K562 (cell line): ENCODE measurements around the gene USH1G. TPM values are rescaled to one million over a fixed set of nuclear protein-coding genes. Genes with fewer than 3 reads are reported as not detected.

Experiments used
- FOS ChIP-seq: IDR thresholded peaks from 3 replicates; pipeline ENCODE4 v1.6.1; 2011; ENCODE audit not compliant: insufficient read length; ENCODE audit errors: extremely low read depth
- HNRNPL ChIP-seq: fragments of 200-400 bp; formaldehyde crosslinking; IDR thresholded peaks from 2 replicates; pipeline ENCODE4 v1.6.1; 2017; ENCODE audit warnings: low read depth, mild to moderate bottlenecking, low read length
- RBFOX2 ChIP-seq: fragments of 200-400 bp; formaldehyde crosslinking; IDR thresholded peaks from 2 replicates; pipeline ENCODE4 v1.6.1; 2017; ENCODE audit warnings: low read depth, mild to moderate bottlenecking, low read length, moderate library complexity
- ZNF551 ChIP-seq: fragments of 250-450 bp; sonication (Bioruptor Pico); IDR thresholded peaks from 2 replicates; pipeline ENCODE4 v1.5.0; 2021; ENCODE audit warnings: mild to moderate bottlenecking, moderate library complexity
- polyA plus RNA-seq, 8 experiments: library from polyadenylated mRNA; depleted of rRNA in 4 of 8; stranded (reverse) in 5 of 8; unstranded in 3 of 8; fragments of >200 nt; fragmentation: Nextera tagmentation in 2 of 8; fragmentation: Illumina TruSeq in 1 of 8; extraction: Ambion mirVana in 2 of 8; extraction: Trizol in 1 of 8; gene quantifications; 2 replicates each; pipeline versions ENCODE4 v1.2.1 to v1.2.3, GENCODE V29; 2011 to 2014; ENCODE audit warnings: inconsistent platforms in 1 of 8, missing spikeins in 1 of 8
- total RNA-seq, 7 experiments: library from RNA; depleted of rRNA in 6 of 7; stranded (reverse); fragments of >200 nt in 6 of 7; fragmentation: Illumina TruSeq in 2 of 7; extraction: Trizol in 2 of 7; gene quantifications; 2 replicates each; pipeline versions ENCODE4 v1.2.1 to v1.2.3, GENCODE V29; 2011 to 2021; ENCODE audit warnings: low replicate concordance in 1 of 7
- TF ChIP-seq, protein P1 (sequence below): fragments of 450-650 bp; IDR thresholded peaks from 2 replicates; pipeline ENCODE4 v1.7.0; 2016; ENCODE audit warnings: borderline replicate concordance
- TF ChIP-seq, protein P2 (sequence below), 2 experiments: IDR thresholded peaks; 2 replicates each; pipeline ENCODE4 v1.6.1; 2011; ENCODE audit warnings: borderline replicate concordance in 1 of 2, control low read depth in 1 of 2, low read depth in 1 of 2, low read length in 1 of 2, mild to moderate bottlenecking in 1 of 2, mixed read lengths in 1 of 2, moderate library complexity in 1 of 2; ENCODE audit not compliant: insufficient read depth in 1 of 2, insufficient read length in 1 of 2, poor library complexity in 1 of 2, severe bottlenecking in 1 of 2; ENCODE audit errors: extremely low read depth in 1 of 2
- TF ChIP-seq, protein P3 (sequence below), 2 experiments: fragments of 450-650 bp; formaldehyde crosslinking in 1 of 2; IDR thresholded peaks; 2 replicates each; pipeline versions ENCODE4 v1.4.0 to v1.6.1; 2014 to 2020; ENCODE audit warnings: mild to moderate bottlenecking in 2 of 2, borderline replicate concordance in 1 of 2, low read depth in 1 of 2

USH1G gene
- total and polyA plus RNA-seq, 9 of the 15 experiments (the other 6 are each of a cell fraction or from before 2014, with no cell fraction given), result 0.22 to 1.00 (median 0.64) TPM; not detected in 2

DNA sequence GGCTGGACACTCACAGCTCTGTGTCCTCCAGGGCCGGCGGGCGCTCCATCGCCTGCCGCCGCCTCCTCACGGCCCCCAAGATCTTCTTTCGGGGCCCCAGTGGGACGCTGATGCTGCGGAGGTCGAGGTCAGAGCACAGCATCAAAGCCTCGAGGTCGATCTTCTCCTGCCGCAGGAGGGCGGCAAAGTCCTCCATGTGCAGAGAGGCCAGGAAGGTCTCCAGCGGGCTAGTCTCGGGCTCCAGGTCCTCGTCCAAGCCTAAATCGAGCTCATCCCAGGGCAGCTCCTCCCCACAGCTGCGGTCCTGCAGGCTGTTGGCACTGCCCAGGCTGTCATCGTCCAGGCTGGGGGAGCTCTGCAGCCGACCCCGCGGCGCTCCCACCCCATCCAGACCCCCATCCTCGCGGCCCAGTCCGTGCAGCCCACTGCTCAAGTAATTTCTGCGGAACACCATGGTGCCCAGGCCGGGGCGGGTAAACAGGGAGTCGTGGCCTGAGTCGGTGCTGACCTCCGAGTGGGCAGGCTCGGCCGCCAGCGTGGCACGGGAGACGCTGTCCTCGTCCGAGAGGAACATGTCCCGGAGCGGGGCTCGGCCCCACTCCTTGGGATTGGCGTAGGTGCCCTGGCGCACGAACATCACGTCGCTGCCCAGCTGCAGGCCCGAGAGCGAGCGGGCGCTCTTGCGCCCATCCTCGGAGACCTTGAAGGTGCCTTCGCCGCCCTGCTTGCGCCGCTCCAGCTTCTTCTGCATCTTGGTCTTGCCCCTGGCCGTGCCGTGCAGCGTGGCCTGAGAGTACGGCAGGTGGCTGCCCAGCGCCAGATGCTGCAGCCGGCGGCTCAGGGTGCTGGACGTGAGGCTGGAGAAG lies 3.4 kb downstream of the USH1G start (continued):
- TF ChIP-seq, protein P1, sequence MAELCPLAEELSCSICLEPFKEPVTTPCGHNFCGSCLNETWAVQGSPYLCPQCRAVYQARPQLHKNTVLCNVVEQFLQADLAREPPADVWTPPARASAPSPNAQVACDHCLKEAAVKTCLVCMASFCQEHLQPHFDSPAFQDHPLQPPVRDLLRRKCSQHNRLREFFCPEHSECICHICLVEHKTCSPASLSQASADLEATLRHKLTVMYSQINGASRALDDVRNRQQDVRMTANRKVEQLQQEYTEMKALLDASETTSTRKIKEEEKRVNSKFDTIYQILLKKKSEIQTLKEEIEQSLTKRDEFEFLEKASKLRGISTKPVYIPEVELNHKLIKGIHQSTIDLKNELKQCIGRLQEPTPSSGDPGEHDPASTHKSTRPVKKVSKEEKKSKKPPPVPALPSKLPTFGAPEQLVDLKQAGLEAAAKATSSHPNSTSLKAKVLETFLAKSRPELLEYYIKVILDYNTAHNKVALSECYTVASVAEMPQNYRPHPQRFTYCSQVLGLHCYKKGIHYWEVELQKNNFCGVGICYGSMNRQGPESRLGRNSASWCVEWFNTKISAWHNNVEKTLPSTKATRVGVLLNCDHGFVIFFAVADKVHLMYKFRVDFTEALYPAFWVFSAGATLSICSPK, result no peak
- TF ChIP-seq ZNF551 (CRISPR knock-in tag) (no peak), RBFOX2 (0 out of 2 replicates have a peak, but pooled peaks have one; percentile 12), HNRNPL (peak; percentile 81; the same call in 1 of the 2 replicates), FOS (no peak)
- TF ChIP-seq, protein P2, sequence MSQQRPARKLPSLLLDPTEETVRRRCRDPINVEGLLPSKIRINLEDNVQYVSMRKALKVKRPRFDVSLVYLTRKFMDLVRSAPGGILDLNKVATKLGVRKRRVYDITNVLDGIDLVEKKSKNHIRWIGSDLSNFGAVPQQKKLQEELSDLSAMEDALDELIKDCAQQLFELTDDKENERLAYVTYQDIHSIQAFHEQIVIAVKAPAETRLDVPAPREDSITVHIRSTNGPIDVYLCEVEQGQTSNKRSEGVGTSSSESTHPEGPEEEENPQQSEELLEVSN (IDR thresholded peaks at IDR 0.05; ENCODE audit: borderline replicate concordance in 1 of 2, extremely low read depth in 1 of 2, insufficient read depth in 1 of 2, insufficient read length in 1 of 2, low read depth in 1 of 2, low read length in 1 of 2, poor library complexity in 1 of 2, severe bottlenecking in 1 of 2), result peak; percentile 58 to 70
- TF ChIP-seq, protein P3, sequence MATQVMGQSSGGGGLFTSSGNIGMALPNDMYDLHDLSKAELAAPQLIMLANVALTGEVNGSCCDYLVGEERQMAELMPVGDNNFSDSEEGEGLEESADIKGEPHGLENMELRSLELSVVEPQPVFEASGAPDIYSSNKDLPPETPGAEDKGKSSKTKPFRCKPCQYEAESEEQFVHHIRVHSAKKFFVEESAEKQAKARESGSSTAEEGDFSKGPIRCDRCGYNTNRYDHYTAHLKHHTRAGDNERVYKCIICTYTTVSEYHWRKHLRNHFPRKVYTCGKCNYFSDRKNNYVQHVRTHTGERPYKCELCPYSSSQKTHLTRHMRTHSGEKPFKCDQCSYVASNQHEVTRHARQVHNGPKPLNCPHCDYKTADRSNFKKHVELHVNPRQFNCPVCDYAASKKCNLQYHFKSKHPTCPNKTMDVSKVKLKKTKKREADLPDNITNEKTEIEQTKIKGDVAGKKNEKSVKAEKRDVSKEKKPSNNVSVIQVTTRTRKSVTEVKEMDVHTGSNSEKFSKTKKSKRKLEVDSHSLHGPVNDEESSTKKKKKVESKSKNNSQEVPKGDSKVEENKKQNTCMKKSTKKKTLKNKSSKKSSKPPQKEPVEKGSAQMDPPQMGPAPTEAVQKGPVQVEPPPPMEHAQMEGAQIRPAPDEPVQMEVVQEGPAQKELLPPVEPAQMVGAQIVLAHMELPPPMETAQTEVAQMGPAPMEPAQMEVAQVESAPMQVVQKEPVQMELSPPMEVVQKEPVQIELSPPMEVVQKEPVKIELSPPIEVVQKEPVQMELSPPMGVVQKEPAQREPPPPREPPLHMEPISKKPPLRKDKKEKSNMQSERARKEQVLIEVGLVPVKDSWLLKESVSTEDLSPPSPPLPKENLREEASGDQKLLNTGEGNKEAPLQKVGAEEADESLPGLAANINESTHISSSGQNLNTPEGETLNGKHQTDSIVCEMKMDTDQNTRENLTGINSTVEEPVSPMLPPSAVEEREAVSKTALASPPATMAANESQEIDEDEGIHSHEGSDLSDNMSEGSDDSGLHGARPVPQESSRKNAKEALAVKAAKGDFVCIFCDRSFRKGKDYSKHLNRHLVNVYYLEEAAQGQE (IDR thresholded peaks at IDR 0.05; ENCODE audit: borderline replicate concordance), result peak; percentile 24; the same call in 1 of the 2 replicates
- TF ChIP-seq, protein P3 (CRISPR knock-in tag; IDR thresholded peaks at IDR 0.05; ENCODE audit: low read depth), result no peak
